GM21619 (cell line): Measurements from ENCODE around the gene SGTA.
A peak's percentile ranks its signal among the peaks of the same experiment; 100 is the strongest.

Experiments
- ATAC-seq: cut with Tn5 transposase; IDR thresholded peaks from one replicate; pipeline ENCODE4 v1.9.1; 2021; ENCODE audit not compliant: unreplicated experiment

SGTA gene

GRCh38 chr19:2756921-2757881 lies 25.9 kb downstream of the SGTA start:
- no peak for ATAC-seq

- no peak for ATAC-seq
Observed at GRCh38 chr19:2756477-2756876, 26.6 kb downstream of the SGTA start.

DNA sequence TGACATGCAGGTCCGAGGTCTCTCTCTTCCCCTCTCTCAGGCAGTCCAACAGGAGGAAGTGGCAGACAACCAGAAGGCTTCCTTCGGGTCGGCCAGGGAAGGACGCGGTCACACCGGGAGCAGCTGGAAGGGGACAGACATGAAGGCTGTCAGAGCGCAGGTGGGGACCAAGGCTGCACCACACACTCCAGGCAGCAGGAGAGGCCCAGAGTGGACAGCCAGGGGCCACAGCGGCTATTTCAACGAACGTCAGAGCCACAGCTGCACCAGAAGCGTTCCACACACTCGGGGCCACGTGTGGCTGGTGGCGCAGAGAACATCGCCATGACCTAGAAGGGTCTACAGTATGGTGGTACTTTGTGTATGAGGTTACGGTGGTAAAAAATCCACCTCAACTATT lies 27.3 kb downstream of the SGTA start:
- ATAC-seq: no peak

- ATAC-seq: no peak
Observed at GRCh38 chr19:2755448-2755705, 27.7 kb downstream of the SGTA start.

- no peak for ATAC-seq
Observed at GRCh38 chr19:2754659-2755447, 28.2 kb downstream of the SGTA start.

GRCh38 chr19:2751438-2751830 lies 31.6 kb downstream of the SGTA start:
- ATAC-seq: no peak

GRCh38 chr19:2750808-2751437 lies 32.1 kb downstream of the SGTA start:
- ATAC-seq: no peak

DNA sequence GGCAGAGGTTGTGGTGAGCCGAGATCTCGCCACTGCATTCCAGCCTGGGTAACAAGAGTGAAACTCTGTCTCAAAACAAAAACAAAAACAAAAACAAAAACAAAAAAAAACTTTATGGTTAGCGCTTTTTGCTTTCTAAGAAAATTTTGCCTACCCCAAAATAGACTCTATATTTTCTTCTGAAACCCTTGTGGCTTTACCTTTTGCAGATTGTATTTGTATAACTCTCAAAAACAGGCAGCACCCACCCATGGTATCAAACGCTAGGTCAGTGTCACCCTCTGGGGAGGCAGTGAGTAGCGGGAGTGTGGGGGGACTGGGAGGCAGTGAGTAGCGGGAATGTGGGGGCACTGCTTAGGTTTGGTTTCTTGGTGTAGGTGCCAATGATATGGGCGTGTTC lies 35.7 kb downstream of the SGTA start:
- no peak for ATAC-seq

DNA sequence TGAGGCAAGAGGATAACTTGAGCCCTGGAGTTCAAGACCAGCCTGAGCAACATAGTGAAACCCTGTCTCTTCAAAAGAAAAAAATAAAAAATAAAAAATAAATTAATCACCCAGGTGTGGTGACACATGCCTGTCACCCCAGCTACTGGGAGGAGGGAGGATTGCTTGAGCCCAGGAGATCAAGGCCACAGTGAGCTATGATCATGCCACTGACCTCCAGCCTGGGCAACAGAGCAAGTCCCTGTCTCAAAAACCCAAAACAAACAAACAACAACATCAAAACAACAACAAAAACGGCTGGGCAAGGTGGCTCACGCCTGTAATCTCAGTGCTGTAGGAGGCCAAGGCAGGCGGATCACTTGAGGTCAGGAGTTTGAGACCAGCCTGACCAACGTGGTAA lies 39.0 kb downstream of the SGTA start:
- no peak for ATAC-seq

DNA sequence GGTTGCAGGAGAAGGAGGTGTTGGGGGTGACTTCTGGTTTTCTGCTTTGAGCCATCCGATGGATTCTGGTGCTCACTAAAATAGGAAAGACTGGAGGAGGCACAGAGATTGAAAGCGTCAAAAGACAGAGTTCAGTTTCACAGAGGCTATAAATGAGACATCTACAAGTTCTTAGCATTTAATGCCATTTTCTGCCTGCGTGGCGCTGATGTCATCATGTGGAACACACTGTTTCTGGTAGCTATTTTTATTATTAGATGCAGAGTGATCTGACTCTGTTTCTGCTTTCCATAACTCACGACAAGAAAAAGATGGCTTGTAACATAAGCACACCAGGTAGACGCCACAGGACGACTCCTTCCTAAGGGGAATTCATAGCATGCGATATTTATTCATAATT lies 40.0 kb downstream of the SGTA start:
- ATAC-seq: no peak

GRCh38 chr19:2740314-2740656 lies 42.8 kb downstream of the SGTA start:
- no peak for ATAC-seq

- ATAC-seq: peak; percentile 94
Observed at GRCh38 chr19:2739602-2740313, 43.3 kb downstream of the SGTA start, which contains the start of gene SLC39A3. Gene SLC39A3, minus strand, starts transcription at chr19:2740017. Its CDS starts 2,760 bp downstream, at chr19:2737257.

DNA sequence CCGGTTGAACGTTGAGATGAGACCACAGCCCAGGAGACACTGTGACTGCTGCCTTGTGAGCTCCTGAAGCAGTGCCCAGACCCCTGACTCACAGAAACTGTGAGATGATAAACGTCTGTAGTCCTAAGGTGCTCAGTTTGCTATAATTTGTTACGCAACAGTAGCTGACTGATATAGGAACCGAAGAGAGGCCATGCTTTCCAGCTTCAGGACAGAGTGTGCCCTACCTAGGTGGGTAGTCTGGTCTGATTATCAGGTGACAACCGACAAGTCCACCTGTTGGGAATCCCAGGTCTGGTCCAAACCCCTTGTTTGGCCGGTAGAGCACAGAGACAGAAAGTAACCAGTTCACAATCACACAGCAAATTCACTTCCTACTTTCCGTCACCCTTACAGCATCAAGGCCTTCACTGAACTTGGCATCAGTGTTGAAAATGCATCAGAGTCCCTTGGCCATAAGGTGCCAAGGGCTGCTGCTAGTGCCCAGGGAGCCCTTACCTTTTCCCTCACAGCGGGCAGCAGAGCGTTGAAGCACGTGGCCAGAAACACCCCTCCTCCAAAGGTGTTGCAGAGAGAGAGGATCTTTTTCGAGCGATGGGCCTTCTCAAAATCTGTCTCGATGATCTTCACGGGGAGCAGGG lies 46.4 kb downstream of the SGTA start:
- ATAC-seq: no peak

DNA sequence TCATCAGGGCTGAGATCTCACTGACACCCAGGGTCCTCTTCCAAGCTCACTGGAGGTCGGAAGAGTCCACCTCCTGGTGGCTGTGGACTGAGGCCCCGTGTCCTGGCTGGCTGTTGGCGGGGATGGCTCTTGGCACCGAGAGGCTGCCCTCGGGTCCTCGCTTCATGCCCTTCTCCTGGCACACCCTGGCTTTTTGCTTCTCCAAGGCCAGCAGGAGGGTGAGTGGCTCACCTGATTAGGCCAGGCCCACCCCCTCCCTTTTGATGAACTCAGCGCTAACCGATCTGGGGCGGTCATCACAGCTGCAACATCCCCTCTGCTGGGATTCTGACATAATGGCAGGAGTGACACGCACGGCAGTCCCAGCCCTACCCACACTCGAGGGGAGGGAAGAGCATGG lies 47.7 kb downstream of the SGTA start:
- no peak for ATAC-seq

- no peak for ATAC-seq
Observed at GRCh38 chr19:2734589-2735288, 48.3 kb downstream of the SGTA start.

- ATAC-seq: no peak
Observed at GRCh38 chr19:2733930-2734588, 49.0 kb downstream of the SGTA start.

DNA sequence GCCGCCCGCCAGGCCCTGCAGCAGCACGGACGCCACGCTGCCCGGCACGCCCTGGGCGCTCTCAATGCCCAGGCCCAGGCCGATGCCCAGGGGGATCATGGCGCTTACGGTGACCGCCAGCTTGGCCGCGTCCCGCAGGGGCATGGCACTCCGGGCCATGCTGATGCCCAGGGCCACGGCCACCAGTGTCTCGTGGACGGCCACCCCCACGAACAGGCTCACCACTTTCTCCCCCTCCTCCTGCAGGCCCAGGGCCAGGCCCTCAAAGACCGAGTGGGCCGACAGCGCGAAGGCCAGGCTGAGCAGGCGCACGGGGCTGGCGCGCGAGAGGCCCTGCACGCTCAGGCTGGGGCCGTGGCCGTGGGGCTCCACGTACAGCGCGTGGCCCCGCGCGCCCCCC lies 50.2 kb downstream of the SGTA start:
- no peak for ATAC-seq

DNA sequence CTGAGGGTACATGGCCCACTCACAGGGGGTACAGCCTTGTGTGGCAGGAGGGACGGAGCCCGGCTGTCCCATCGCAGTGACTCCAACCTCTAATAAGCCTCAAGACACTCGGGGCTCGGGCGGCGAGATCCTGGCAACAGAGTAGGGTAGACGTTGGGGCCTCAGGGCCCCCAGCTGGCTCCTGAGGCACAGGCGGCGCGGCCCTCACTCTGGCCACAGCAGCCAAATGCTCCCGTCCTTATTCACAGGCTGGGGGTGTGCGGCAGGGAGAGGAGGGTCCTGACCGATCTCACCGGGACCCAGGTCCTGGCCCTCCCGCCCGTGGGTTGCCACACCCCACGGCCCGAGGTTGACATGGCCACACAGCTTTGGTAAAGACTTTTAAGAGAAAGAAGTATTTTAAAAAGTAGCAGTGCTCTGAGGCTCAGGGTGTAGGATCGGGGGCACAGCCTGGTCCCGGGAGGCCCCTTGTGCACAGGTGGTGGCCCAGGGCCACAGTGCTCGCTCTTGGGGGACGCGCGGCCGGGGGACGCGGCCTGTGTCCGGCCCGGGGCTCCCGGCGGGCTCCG lies 50.8 kb downstream of the SGTA start:
- no peak for ATAC-seq
